Subcutaneous adipose tissue (tissue), 4 donors: Measurements from ENCODE around the gene APPL1. TPM values are rescaled to one million over a fixed set of nuclear protein-coding genes. Genes with fewer than 3 reads are reported as not detected.

ENCODE experiments used
- CTCF ChIP-seq: fragments of 450-650 bp; IDR thresholded peaks from one replicate; pipeline ENCODE4 v1.5.1; 2016; ENCODE audit warnings: low read depth, mild to moderate bottlenecking, control low read depth, antibody characterized with exemption, moderate library complexity
- total RNA-seq, 4 donors: library from RNA; depleted of rRNA; stranded (reverse); fragments of >200 nt; gene quantifications; one replicate each; pipeline ENCODE4 v1.1.0, GENCODE V29; 2016

The APPL1 gene
- total RNA-seq, 4 donors from 2014 or later, result 35.2 to 50.5 (median 47.5) TPM

GRCh38 chr3:57206423-57206822, 21.1 kb upstream of the APPL1 start:
- no peak for TF ChIP-seq CTCF

GRCh38 chr3:57221883-57222282, 5.6 kb upstream of the APPL1 start:
- no peak for TF ChIP-seq CTCF

GRCh38 chr3:57224856-57225255, 2.7 kb upstream of the APPL1 start:
- no peak for TF ChIP-seq CTCF

- no peak for TF ChIP-seq CTCF
These were observed 1.4 kb upstream of the APPL1 start for GRCh38 chr3:57226176-57226575.

GRCh38 chr3:57227930-57228751, 612 bp downstream of the APPL1 start:
- TF ChIP-seq CTCF, result no peak

- no peak for TF ChIP-seq CTCF
These were observed 2.5 kb downstream of the APPL1 start for GRCh38 chr3:57230006-57230405.

- no peak for TF ChIP-seq CTCF
These were observed 6.3 kb downstream of the APPL1 start for GRCh38 chr3:57233799-57234198.
